Type B pancreatic cell (in vitro differentiated cells): ENCODE results near the gene PHRF1. TPM values are rescaled to one million over a fixed set of nuclear protein-coding genes. Genes with fewer than 3 reads are reported as not detected.

Source experiments
- DNase-seq: peaks from one replicate; pipeline ENCODE4 v3.0.0; 2021; ENCODE audit warnings: mixed read lengths; ENCODE audit not compliant: unreplicated experiment; ENCODE audit errors: extremely low spot score
- H3K27ac Mint-ChIP-seq: 2 replicates; pipeline ENCODE4 v1.8.0; 2021; ENCODE audit warnings: mild to moderate bottlenecking, mixed read lengths
- H3K27me3 Mint-ChIP-seq: 2 replicates; pipeline ENCODE4 v1.8.0; 2021; ENCODE audit warnings: mixed read lengths
- H3K36me3 Mint-ChIP-seq: 2 replicates; pipeline ENCODE4 v1.8.0; 2021; ENCODE audit warnings: mixed read lengths
- H3K4me1 Mint-ChIP-seq: one replicate; pipeline ENCODE4 v1.8.0; 2021; ENCODE audit warnings: mixed read lengths; ENCODE audit not compliant: unreplicated experiment
- H3K4me3 Mint-ChIP-seq: 2 replicates; pipeline ENCODE4 v1.8.0; 2021; ENCODE audit warnings: mild to moderate bottlenecking, mixed read lengths
- H3K9me3 Mint-ChIP-seq: 2 replicates; pipeline ENCODE4 v1.8.0; 2021; ENCODE audit warnings: mixed read lengths
- CTCF ChIP-seq: fragments of 200-600 bp; sonication (generic); conservative IDR thresholded peaks from 2 replicates; pipeline ENCODE4 v1.5.0; 2021; ENCODE audit warnings: antibody characterized with exemption, mild to moderate bottlenecking
- total RNA-seq: library from RNA; stranded (reverse); gene quantifications from 2 replicates; pipeline ENCODE4 v1.2.1, GENCODE V29; 2021; ENCODE audit warnings: low replicate concordance

The PHRF1 gene
- total RNA-seq, 1 donor from 2014 or later: 38.7 TPM

GRCh38 chr11:562046-562645 lies 14.1 kb upstream of the PHRF1 start:
- H3K27ac Mint-ChIP-seq: no peak overlapping the region
- TF ChIP-seq CTCF: no peak
- DNase-seq: no peak
- H3K27me3 Mint-ChIP-seq: peaks cover 8% of the 10 kb centered on the region
- H3K4me1 Mint-ChIP-seq: peaks cover 5% of the 10 kb centered on the region
- H3K9me3 Mint-ChIP-seq: no peaks in the 10 kb centered on the region
- no peaks in the 10 kb centered on the region for H3K36me3 Mint-ChIP-seq
- peak overlapping the region; percentile 93 for H3K4me3 Mint-ChIP-seq

DNA sequence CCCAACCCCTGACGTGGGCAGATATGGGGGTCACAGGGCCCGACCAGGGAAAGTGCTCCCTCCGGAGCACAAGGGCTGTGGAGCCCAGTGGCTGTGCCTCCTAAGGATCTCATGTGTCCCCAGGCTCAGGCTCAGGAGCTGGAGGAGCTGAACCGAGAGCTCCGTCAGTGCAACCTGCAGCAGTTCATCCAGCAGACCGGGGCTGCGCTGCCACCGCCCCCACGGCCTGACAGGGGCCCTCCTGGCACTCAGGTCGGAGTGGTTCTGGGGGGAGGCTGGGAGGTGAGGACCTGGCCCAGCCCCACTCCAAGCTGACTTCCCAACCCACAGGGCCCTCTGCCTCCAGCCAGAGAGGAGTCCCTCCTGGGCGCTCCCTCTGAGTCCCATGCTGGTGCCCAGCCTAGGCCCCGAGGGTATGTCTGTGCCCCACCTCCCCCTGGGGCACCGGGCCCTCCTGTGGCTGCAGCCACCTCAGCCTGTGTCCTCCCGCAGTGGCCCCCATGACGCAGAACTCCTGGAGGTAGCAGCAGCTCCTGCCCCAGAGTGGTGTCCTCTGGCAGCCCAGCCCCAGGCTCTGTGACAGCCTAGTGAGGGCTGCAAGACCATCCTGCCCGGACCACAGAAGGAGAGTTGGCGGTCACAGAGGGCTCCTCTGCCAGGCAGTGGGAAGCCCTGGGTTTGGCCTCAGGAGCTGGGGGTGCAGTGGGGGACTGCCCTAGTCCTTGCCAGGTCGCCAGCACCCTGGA lies 13.0 kb upstream of the PHRF1 start:
- Mint-ChIP-seq H3K4me3 (peak overlapping the region; percentile 65), H3K27me3 (peaks cover 4% of the 10 kb centered on the region), H3K4me1 (peaks cover 5% of the 10 kb centered on the region), H3K36me3 (no peaks in the 10 kb centered on the region), H3K9me3 (no peaks in the 10 kb centered on the region), H3K27ac (peak overlapping the region; percentile 90)
- peak; percentile 65 for DNase-seq
- no peak for TF ChIP-seq CTCF

DNA sequence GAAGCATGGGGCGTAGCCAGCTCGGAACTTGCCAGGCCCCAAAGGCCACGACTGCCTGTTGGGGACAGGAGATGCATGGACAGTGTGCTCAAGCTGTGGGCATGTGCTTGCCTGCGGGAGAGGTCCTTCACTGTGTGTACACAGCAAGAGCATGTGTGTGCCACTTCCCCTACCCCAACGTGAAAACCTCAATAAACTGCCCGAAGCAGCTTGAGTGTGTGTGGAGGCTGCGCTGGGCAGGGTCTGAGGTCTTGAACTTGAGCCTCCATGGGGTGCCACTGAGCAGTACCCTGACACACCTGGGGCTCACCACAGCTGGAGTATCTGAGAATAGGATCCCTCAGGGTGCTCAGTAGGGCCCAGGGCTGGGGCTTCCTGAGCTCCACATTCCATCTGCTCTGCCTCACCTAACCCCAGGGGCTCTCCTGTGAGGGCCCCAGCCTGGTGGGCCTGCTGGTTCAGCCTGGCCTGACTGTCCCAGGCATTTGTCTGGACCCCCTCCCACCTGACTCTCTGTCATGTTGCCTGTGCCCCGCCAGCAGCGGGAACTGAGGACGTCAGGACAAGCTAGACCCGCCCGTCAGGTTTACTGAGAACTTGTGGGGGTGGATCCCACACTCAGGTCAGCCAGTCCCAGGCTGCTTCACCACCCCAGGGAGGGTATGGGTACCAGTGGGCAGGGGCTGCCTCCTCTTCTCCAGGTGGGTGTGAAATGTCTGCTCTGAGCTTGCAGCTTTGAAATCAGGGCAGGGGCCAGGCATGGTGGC lies 12.3 kb upstream of the PHRF1 start:
- no peaks in the 10 kb centered on the region for H3K36me3 Mint-ChIP-seq
- H3K4me3 Mint-ChIP-seq: peak overlapping the region; percentile 77
- peak overlapping the region; percentile 90 for H3K27ac Mint-ChIP-seq

GRCh38 chr11:565921-566509 lies 10.3 kb upstream of the PHRF1 start:
- DNase-seq: no peak
- H3K27me3 Mint-ChIP-seq: no peaks in the 10 kb centered on the region
- peak overlapping the region; percentile 41 for H3K4me3 Mint-ChIP-seq
- no peaks in the 10 kb centered on the region for H3K4me1 Mint-ChIP-seq
- no peaks in the 10 kb centered on the region for H3K9me3 Mint-ChIP-seq
- no peaks in the 10 kb centered on the region for H3K36me3 Mint-ChIP-seq
- TF ChIP-seq CTCF: no peak
- peak overlapping the region; percentile 78 for H3K27ac Mint-ChIP-seq

More for the DNA sequence above, 12.3 kb upstream of the PHRF1 start:
- no peaks in the 10 kb centered on the region for H3K9me3 Mint-ChIP-seq
- peak; percentile 72 for DNase-seq
- H3K4me1 Mint-ChIP-seq: peaks cover 5% of the 10 kb centered on the region
- H3K27me3 Mint-ChIP-seq: peaks cover 4% of the 10 kb centered on the region
- TF ChIP-seq CTCF: no peak

DNA sequence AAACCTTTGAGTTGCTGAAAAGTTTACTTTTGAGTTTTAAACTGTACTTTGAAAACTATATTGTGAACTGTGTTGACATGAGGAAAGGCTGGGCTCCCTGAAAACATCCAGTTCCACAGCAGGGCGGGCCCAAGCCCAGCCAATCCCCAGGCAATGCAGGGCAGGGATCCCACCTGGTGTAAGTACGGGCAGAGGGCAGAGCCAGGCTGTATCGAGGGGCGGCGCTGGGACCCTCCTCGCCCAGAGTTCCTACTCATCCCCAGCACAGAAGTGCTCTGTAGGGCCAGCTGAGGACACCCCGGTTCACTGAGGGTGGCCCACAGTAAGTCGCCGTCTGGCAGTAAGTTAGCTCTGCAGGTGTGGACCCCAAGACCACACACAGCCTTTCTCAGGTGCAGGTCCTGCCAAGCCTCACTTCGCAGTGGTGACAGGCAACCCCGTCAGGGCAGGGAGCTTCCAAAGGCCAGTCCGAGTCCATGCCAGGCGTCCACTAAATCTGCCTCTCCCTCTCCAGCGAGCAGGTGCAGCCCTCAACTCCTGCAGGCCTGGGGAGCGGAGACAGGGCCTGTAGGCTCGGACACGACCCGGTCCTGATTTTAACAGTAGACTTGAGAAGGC lies 9.2 kb upstream of the PHRF1 start:
- no peaks in the 10 kb centered on the region for H3K9me3 Mint-ChIP-seq
- H3K27me3 Mint-ChIP-seq: no peaks in the 10 kb centered on the region
- H3K4me1 Mint-ChIP-seq: no peaks in the 10 kb centered on the region
- H3K27ac Mint-ChIP-seq: peak overlapping the region; percentile 93
- DNase-seq: no peak
- no peaks in the 10 kb centered on the region for H3K36me3 Mint-ChIP-seq
- H3K4me3 Mint-ChIP-seq: peak overlapping the region; percentile 89
- no peak for TF ChIP-seq CTCF
